ENCODE data around the gene TRPC4AP. TPM values are rescaled to one million over a fixed set of nuclear protein-coding genes. Genes with fewer than 3 reads are reported as not detected.

TRPC4AP gene
- total RNA-seq, 4 donors from 2014 or later: 58.4 to 67.4 (median 63.5) TPM

DNA sequence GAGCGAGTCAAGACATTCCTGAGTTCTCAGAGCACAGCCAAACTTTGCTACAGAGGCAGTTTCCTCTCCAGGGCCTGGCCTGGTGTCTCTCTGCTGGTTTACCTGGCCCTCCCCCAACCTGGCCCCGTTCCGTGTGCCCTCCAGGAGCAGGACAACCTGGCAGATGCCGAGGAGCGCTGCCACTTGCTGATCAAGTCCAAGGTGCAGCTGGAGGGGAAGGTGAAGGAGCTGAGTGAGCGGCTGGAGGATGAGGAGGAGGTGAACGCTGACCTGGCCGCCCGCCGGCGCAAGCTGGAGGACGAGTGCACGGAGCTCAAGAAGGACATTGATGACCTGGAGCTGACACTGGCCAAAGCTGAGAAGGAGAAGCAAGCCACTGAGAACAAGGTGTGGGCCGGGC lies 97.4 kb downstream of the TRPC4AP start:
- H3K4me3 ChIP-seq: no peak overlapping the region

DNA sequence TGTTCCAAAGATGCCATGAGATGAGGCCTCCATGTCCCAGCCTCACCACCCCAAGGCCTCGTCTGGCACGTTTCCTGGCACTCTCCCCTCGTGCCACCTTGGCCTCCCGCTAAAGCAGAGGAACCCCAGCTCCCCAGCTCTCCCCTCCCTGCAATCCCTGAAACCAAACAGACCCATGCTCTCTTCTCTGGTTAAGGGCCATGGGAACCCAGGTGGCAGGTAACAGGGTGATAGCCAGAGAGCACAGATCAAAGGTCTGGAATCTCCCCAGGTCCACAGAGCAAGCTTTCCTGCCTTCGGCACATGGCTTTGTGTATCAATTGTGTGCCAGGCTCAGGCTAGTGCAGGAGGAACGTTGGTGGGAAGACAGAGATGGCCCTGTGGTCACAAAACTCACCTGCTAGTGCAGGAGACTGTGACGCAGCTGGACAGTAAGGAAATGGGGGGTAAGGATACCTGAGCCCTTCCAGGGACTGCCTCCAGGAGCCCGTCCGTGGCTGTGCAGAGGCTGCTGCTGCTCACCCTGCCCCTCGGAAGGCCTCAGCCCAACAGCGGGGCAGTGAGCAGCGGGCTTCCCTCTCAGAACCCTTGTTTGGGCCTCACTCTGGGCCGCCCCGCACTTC lies 98.0 kb downstream of the TRPC4AP start:
- H3K27ac ChIP-seq: peak overlapping the region; percentile 72 to 91 (median 81)
- no peaks in the 10 kb centered on the region for H3K9me3 ChIP-seq
- peaks cover 0 to 32% of the 10 kb centered on the region in 2 donors for H3K36me3 ChIP-seq
- H3K4me1 ChIP-seq: peaks cover 13 to 15% of the 10 kb centered on the region in 2 donors
- no peaks in the 10 kb centered on the region for H3K27me3 ChIP-seq
- intact Hi-C loops (cut with DNase I; ENCODE audit: low total_unique reads) (no loop called here), in situ Hi-C loops (cut with MboI; ENCODE audit: low sequenced_read_pairs in 4 of 4) (no loop called here)
- DNase-seq (no peak), ATAC-seq (no peak)
- TF ChIP-seq, protein P1, sequence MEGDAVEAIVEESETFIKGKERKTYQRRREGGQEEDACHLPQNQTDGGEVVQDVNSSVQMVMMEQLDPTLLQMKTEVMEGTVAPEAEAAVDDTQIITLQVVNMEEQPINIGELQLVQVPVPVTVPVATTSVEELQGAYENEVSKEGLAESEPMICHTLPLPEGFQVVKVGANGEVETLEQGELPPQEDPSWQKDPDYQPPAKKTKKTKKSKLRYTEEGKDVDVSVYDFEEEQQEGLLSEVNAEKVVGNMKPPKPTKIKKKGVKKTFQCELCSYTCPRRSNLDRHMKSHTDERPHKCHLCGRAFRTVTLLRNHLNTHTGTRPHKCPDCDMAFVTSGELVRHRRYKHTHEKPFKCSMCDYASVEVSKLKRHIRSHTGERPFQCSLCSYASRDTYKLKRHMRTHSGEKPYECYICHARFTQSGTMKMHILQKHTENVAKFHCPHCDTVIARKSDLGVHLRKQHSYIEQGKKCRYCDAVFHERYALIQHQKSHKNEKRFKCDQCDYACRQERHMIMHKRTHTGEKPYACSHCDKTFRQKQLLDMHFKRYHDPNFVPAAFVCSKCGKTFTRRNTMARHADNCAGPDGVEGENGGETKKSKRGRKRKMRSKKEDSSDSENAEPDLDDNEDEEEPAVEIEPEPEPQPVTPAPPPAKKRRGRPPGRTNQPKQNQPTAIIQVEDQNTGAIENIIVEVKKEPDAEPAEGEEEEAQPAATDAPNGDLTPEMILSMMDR (IDR thresholded peaks at IDR 0.05 in 4 of 5, conservative IDR thresholded peaks at IDR 0.05 in 1 of 5): no peak
- no peak for TF ChIP-seq POLR2A (IDR thresholded peaks at IDR 0.05)
- no peak overlapping the region for H3K4me3 ChIP-seq

More for the DNA sequence above, 97.4 kb downstream of the TRPC4AP start:
- intact Hi-C loops (cut with DNase I; ENCODE audit: low total_unique reads) (no loop called here), in situ Hi-C loops (cut with MboI; ENCODE audit: low sequenced_read_pairs in 4 of 4) (no loop called here)
- Histone ChIP-seq H3K9me3 (no peaks in the 10 kb centered on the region), H3K27ac (peak overlapping the region; percentile 72 to 91 (median 81)), H3K4me1 (peaks cover 13 to 15% of the 10 kb centered on the region in 2 donors), H3K27me3 (no peaks in the 10 kb centered on the region), H3K36me3 (peaks cover 0 to 35% of the 10 kb centered on the region in 2 donors)
- ATAC-seq: no peak
- DNase-seq: no peak
- TF ChIP-seq POLR2A (IDR thresholded peaks at IDR 0.05): no peak
- TF ChIP-seq, protein P1 (IDR thresholded peaks at IDR 0.05 in 4 of 5, conservative IDR thresholded peaks at IDR 0.05 in 1 of 5): no peak

DNA sequence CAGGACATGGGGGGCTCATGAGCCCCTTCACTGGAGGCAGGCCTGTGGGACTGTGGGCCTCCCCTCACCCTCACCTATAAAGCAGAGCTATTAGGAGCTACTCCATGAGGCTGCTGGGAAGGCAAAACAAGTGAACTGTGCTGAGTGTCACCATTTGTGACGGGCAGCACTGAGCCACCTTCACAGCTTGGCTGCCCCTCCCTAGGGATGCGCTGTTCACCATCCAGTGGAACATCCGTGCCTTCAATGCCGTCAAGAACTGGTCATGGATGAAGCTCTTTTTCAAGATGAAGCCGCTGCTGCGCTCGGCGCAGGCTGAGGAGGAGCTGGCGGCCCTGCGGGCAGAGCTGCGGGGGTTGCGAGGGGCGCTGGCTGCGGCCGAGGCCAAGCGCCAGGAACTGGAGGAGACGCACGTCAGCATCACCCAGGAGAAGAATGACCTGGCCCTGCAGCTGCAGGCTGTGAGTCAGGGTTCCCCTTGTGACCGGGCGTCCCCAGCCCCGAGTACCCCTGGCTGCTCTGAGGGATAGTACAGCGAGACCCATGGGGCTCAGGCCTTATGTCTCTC lies 98.6 kb downstream of the TRPC4AP start:
- ATAC-seq (peak in 1 of 2 donors; percentile 14), DNase-seq (peak in 1 of 2 donors; percentile 69)
- no peaks in the 10 kb centered on the region for H3K27me3 ChIP-seq
- no peak overlapping the region for H3K4me3 ChIP-seq
- H3K27ac ChIP-seq: peak overlapping the region; percentile 72 to 91 (median 81)
- H3K9me3 ChIP-seq: no peaks in the 10 kb centered on the region
- in situ Hi-C loops (cut with MboI; ENCODE audit: low sequenced_read_pairs in 4 of 4) (no loop called here), intact Hi-C loops (cut with DNase I; ENCODE audit: low total_unique reads) (no loop called here)
- peaks cover 0 to 32% of the 10 kb centered on the region in 2 donors for H3K36me3 ChIP-seq
- H3K4me1 ChIP-seq: peaks cover 8 to 15% of the 10 kb centered on the region in 2 donors
- TF ChIP-seq POLR2A (IDR thresholded peaks at IDR 0.05): no peak
- TF ChIP-seq, protein P1 (IDR thresholded peaks at IDR 0.05 in 4 of 5, conservative IDR thresholded peaks at IDR 0.05 in 1 of 5): no peak

DNA sequence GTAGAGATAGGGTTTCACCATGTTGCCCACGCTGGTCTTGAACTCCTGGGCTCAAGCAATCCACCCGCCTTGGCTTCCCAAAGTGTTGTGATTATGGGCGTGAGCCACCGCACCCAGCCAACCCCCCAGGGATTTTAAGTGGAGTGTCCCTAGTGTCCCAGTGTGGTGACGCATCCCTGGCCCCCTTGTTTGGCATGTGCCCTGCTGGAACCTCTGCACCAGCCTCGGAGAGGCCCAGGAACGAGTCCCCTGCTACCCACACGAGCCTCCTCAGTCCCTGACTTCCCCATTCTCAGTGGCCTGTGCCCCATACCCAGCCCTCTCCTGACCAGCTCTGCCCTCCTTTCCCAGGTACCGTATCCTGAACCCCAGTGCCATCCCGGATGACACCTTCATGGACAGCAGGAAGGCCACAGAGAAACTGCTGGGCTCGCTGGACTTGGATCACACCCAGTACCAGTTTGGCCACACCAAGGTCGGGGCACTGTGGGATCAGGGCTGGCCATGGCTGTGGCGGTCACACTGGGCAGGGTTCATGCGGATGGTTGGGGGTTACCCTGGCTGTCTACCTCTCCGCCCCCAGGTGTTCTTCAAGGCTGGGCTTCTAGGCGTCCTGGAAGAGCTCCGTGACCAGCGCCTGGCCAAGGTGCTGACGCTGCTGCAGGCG lies 99.7 kb downstream of the TRPC4AP start:
- intact Hi-C loops (cut with DNase I; ENCODE audit: low total_unique reads): no loop called here
- H3K4me3 ChIP-seq: no peak overlapping the region
- peaks cover 0 to 32% of the 10 kb centered on the region in 2 donors for H3K36me3 ChIP-seq
- ATAC-seq: no peak
- TF ChIP-seq POLR2A (IDR thresholded peaks at IDR 0.05): no peak
- TF ChIP-seq, protein P1 (IDR thresholded peaks at IDR 0.05 in 4 of 5, conservative IDR thresholded peaks at IDR 0.05 in 1 of 5): no peak
- peak overlapping the region; percentile 72 to 91 (median 81) for H3K27ac ChIP-seq
- H3K9me3 ChIP-seq: no peaks in the 10 kb centered on the region
- DNase-seq: no peak
- H3K4me1 ChIP-seq: peaks cover 2 to 6% of the 10 kb centered on the region in 2 donors
- H3K27me3 ChIP-seq: no peaks in the 10 kb centered on the region
- in situ Hi-C loops (cut with MboI; ENCODE audit: low sequenced_read_pairs in 4 of 4): no loop called here

Measured in gastrocnemius medialis (tissue), 4 donors.